Endothelial cell of umbilical vein (primary cell): ENCODE data around the gene STK32C.

Experiments
- CTCF ChIP-seq, 2 donors: IDR thresholded peaks; 1 replicate in 1 of 2; 2 replicates in 1 of 2; pipeline ENCODE4 v1.5.1; 2011; ENCODE audit warnings: low read length in 2 of 2, mild to moderate bottlenecking in 2 of 2, moderate library complexity in 2 of 2, control low read depth in 1 of 2, inconsistent platforms in 1 of 2, low read depth in 1 of 2; ENCODE audit not compliant: insufficient read depth in 1 of 2; ENCODE audit errors: extremely low read depth in 1 of 2
- FOS ChIP-seq: IDR thresholded peaks from 2 replicates; pipeline ENCODE4 v1.6.1; 2011; ENCODE audit warnings: mild to moderate bottlenecking, low read length, moderate library complexity, borderline replicate concordance; ENCODE audit not compliant: insufficient read depth
- JUN ChIP-seq: IDR thresholded peaks from 2 replicates; pipeline ENCODE4 v1.6.1; 2011; ENCODE audit warnings: borderline replicate concordance, low read depth; ENCODE audit not compliant: insufficient read length, insufficient read depth
- POLR2A ChIP-seq: IDR thresholded peaks from 2 replicates; pipeline ENCODE4 v1.6.1; 2012; ENCODE audit warnings: low read depth, mild to moderate bottlenecking, control low read depth, low read length
- POLR2AphosphoS5 ChIP-seq: IDR thresholded peaks from 2 replicates; pipeline ENCODE4 v1.6.1; 2012; ENCODE audit warnings: low read depth, mild to moderate bottlenecking, control low read depth, low read length, moderate library complexity; ENCODE audit not compliant: insufficient read depth

- no peak for TF ChIP-seq CTCF (IDR thresholded peaks at IDR 0.05; ENCODE audit: extremely low read depth in 1 of 2, insufficient read depth in 1 of 2, low read depth in 1 of 2, low read length in 2 of 2)
- no peak for TF ChIP-seq POLR2AphosphoS5
- TF ChIP-seq POLR2A, result no peak
- no peak for TF ChIP-seq FOS
- TF ChIP-seq JUN, result no peak
Observed at GRCh38 chr10:132311338-132311939, 3.7 kb upstream of the STK32C start.
